WERI-Rb-1 (cell line): ENCODE measurements around the gene POM121.
"Not testable (repeated sequence)": the region's sequence is repeated elsewhere in the genome, so short reads cannot be mapped to it uniquely, and the experiment has no call there.

Source experiments
- DNase-seq: peaks from one replicate; pipeline ENCODE4 v3.0.0-alpha.2; 2020
- H3K27ac ChIP-seq: fragments of 250-450 bp; sonication (Bioruptor Pico); 2 replicates; pipeline ENCODE4 v1.5.1; 2020; ENCODE audit warnings: mild to moderate bottlenecking, moderate library complexity
- H3K27me3 ChIP-seq: fragments of 250-450 bp; sonication (Bioruptor Pico); 2 replicates; pipeline ENCODE4 v1.5.1; 2021; ENCODE audit warnings: mild to moderate bottlenecking, low read depth, moderate library complexity; ENCODE audit not compliant: insufficient read depth, severe bottlenecking
- H3K36me3 ChIP-seq: fragments of 250-450 bp; sonication (Bioruptor Pico); 2 replicates; pipeline ENCODE4 v1.5.1; 2020; ENCODE audit warnings: mild to moderate bottlenecking, moderate library complexity
- H3K4me3 ChIP-seq: 2 replicates; pipeline ENCODE4 v1.5.1; 2011; ENCODE audit warnings: low read depth, mild to moderate bottlenecking, control low read depth, low read length
- H3K9me3 ChIP-seq: fragments of 250-450 bp; sonication (Bioruptor Pico); 2 replicates; pipeline ENCODE4 v1.5.1; 2021; ENCODE audit warnings: mild to moderate bottlenecking, moderate library complexity; ENCODE audit not compliant: severe bottlenecking
- CTCF ChIP-seq: IDR thresholded peaks from 2 replicates; pipeline ENCODE4 v1.5.1; 2011; ENCODE audit warnings: low read depth, mild to moderate bottlenecking, control low read depth, inconsistent platforms, low read length

POM121 gene

DNA sequence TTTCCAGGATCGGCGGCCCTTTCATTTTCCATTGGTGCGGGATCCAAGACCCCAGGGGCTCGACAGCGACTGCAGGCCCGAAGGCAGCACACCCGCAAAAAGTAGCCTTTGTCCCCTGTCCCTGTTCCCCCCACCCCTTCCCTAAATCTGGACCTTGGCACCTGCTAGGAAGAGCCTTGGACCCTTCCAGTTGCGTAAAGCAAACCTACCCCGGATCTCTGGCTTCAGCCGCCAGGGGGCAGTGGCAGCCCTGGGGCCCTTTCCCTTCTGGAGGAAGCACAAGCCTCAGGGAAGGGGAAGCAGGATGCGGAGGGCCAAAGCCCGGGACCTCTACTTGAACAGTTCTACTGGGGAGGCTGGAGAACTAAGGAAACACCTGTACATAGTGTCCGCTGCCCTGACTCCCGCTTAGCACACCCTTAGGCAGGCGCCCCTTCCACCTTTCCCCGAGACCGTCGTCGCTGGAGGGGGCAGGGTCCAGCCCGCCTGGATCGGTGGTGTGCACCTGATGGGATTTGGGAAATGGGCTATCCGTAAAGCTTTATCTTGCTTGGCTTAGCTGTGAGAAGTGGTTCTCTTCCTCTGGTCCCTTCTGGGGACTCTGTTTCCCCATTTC is 21.3 kb downstream of the POM121 start:
- H3K27me3 ChIP-seq, H3K9me3 ChIP-seq, H3K4me3 ChIP-seq, H3K36me3 ChIP-seq, DNase-seq, H3K27ac ChIP-seq: not testable (repeated sequence)
- TF ChIP-seq CTCF = peak; percentile 36

DNA sequence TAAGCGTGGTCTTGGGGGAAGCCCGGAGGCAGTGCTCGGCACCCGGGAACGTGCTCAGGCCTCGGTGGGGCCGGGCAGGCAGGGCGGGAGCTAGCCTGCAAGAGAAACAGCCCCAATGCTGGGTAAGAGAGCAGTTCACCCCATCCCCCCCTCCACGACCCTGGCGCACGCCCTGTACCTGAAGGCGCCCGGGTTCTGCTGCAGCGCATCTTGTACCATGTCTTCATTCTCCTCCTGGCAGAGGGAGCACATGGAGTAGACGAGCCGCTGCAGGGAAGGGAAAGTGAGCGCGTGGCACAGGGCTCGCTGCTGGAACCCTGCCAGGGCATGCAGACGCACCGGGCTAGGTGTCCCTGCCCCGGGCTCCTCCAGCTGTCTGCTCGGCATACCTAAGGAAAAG is 23.8 kb downstream of the POM121 start:
- not testable (repeated sequence) for H3K27me3 ChIP-seq, H3K36me3 ChIP-seq, H3K27ac ChIP-seq, H3K9me3 ChIP-seq, DNase-seq, H3K4me3 ChIP-seq

GRCh38 chr7:72949276-72949675 is 24.4 kb downstream of the POM121 start:
- H3K9me3 ChIP-seq, DNase-seq, H3K27ac ChIP-seq, H3K4me3 ChIP-seq, H3K36me3 ChIP-seq, H3K27me3 ChIP-seq: not testable (repeated sequence)

DNA sequence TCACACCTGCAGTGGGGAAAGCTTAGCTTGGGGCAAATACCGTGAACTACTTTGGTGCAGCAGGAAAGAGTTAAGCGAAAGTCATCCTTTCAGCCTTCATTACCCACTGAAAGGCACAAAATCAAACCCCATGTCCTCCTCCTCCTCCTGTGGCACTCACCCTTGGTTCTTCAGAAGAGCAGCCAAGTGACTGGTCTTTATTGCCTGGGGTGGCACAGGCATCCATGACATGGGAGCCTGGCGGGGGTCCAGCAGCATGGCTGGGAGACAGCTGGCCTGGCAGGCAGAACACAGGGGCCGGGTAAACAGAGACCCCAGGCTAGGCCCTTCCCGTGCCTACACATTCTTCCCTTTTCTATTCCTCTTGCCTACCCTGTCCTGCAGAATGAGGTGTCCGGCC is 24.8 kb downstream of the POM121 start:
- not testable (repeated sequence) for H3K9me3 ChIP-seq, H3K27ac ChIP-seq, H3K4me3 ChIP-seq, H3K36me3 ChIP-seq, H3K27me3 ChIP-seq, DNase-seq

GRCh38 chr7:72950432-72950831 is 25.5 kb downstream of the POM121 start:
- not testable (repeated sequence) for H3K27me3 ChIP-seq, H3K4me3 ChIP-seq, H3K27ac ChIP-seq, H3K9me3 ChIP-seq, DNase-seq, H3K36me3 ChIP-seq

DNA sequence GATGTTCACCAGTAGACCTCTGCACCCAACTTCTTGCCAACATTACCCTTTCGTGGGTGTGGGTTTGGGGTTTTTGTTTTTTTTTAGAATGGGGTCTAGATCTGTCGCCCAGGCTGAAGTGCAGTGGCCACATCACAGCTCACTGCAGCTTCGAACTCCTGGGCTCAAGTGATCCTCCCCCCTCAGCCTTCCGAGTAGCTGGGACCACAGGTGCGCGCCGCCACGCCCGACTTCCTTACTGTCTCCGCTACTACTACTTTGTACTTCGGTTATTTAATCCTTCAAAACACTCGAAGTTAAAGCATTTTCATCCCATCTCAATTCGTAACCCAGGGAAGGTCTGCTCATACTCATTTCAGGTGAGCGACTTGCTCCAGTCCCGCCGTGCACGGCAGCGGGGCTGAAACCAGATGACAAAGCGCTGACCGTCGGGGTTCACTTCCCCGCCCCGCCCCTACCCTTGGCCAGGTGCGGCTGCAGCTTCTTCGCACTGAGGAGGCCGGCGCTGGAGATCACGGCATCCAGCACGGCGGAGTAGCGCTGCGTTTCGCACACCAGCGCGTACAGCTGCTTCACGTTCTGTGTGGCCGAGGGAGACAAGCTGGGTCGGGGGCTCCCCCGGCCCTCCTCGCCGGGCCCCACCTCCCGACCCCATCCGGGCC is 29.1 kb downstream of the POM121 start:
- not testable (repeated sequence) for H3K36me3 ChIP-seq, H3K27me3 ChIP-seq, H3K27ac ChIP-seq, DNase-seq, H3K9me3 ChIP-seq, H3K4me3 ChIP-seq

GRCh38 chr7:72954563-72955198 is 29.8 kb downstream of the POM121 start:
- peak overlapping the region; percentile 12 for H3K4me3 ChIP-seq
- not testable (repeated sequence) for H3K36me3 ChIP-seq, DNase-seq, H3K9me3 ChIP-seq, H3K27ac ChIP-seq, H3K27me3 ChIP-seq

DNA sequence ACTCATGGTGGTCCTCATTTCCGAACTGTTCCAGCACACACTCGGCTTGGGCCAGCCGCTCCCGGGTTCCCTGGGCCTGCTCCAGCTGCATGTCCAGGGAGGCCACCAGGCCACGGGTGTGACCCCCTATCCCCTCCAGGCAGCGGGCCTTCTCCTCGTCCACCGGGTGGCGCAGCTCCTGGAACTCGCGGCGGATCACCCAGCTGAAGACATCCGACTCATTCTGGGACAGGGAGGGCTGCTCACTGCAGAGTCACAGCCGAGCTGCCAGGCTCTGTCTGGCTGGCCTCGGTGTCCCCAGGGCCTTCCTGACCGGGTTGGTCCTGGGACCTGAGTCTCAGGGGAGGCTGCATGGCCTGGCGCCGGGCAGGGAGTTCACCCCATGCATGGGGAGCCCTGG is 35.1 kb downstream of the POM121 start:
- not testable (repeated sequence) for H3K4me3 ChIP-seq, H3K9me3 ChIP-seq

DNA sequence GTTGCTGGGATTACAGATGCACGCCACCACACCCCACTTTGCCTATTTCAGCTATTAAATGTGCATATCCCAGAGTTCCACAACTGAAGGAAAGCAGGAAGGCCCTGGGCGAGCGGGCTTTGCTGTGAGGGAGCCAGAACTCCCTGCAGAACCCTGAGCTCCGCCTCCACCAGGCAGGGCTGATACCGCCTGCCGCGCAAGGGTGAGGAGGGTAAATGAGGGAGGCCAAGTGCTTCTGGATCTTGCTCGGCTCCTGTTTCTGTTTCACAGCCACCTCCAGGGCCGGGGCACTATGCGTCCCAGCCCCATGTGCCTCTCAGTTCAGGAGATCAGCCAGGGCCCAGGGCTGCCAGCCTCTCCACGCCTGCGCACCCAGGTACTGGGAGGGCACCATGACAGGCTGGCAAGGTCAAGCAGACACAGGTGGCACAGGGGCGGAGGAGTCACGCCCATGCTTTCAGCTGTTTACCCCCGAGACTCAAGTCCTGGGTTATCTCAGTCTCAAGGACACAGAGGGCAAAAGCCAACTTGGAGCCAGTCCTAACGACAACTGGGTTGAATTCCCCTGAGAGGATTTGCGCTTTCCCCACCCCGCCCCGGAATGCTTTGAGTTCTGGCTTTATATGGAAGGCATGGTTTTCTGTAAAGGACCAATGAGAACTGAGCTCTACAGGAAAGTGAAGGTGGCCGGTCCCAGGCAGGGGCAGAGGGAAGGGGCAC is 35.9 kb downstream of the POM121 start:
- H3K27ac ChIP-seq, H3K9me3 ChIP-seq, H3K36me3 ChIP-seq, DNase-seq, H3K4me3 ChIP-seq, H3K27me3 ChIP-seq: not testable (repeated sequence)

More for the DNA sequence above, 35.1 kb downstream of the POM121 start:
- not testable (repeated sequence) for H3K27ac ChIP-seq, DNase-seq, H3K27me3 ChIP-seq, H3K36me3 ChIP-seq

- not testable (repeated sequence) for H3K36me3 ChIP-seq, H3K9me3 ChIP-seq, DNase-seq, H3K27me3 ChIP-seq, H3K4me3 ChIP-seq, H3K27ac ChIP-seq
Measured at GRCh38 chr7:72961346-72961650, 36.4 kb downstream of the POM121 start.

GRCh38 chr7:72963056-72963455 is 38.2 kb downstream of the POM121 start:
- not testable (repeated sequence) for H3K36me3 ChIP-seq, H3K27me3 ChIP-seq, H3K4me3 ChIP-seq, DNase-seq, H3K9me3 ChIP-seq, H3K27ac ChIP-seq

- H3K9me3 ChIP-seq, H3K4me3 ChIP-seq, H3K36me3 ChIP-seq, H3K27ac ChIP-seq, H3K27me3 ChIP-seq, DNase-seq: not testable (repeated sequence)
Measured at GRCh38 chr7:72965186-72965975, 40.5 kb downstream of the POM121 start.

DNA sequence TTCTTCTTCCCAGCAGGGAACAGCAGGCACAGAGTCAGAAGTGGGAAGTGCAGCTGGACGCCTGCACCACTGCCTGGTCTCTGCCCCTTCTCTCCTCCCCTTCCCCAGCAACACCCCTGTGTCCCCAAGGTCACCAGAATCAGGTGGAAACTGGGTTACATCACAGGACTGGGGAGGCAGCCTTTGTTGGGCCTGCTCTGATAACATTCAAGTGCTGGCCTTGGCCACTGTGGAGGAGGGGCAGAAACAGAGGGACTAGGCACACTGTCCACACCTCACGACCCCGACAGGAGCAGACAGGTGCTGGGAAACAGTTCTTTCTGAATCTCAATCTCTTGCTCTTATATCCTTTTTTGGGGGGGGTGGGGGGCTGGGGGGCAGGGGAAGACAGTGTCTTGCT is 42.0 kb downstream of the POM121 start:
- not testable (repeated sequence) for DNase-seq, H3K27me3 ChIP-seq, H3K36me3 ChIP-seq, H3K27ac ChIP-seq, H3K9me3 ChIP-seq, H3K4me3 ChIP-seq
